Lung (tissue), 12 donors: ENCODE data around the gene POU6F2. TPM values are rescaled to one million over a fixed set of nuclear protein-coding genes. Genes with fewer than 3 reads are reported as not detected.

ENCODE experiments used
- ATAC-seq: fragments of 200-7000 bp; cut with Tn5 transposase; one replicate; pipeline ENCODE4 v1.9.1; 2020; ENCODE audit warnings: moderate number of reproducible peaks; ENCODE audit not compliant: insufficient read depth, low FRiP score
- DNase-seq, 3 donors: peaks; one replicate each; pipeline ENCODE4 v3.0.0-alpha.2; 2013 to 2017
- H3K27ac ChIP-seq, 2 donors: one replicate each; pipeline ENCODE4 v1.5.1; 2013; ENCODE audit warnings: mild to moderate bottlenecking in 2 of 2, moderate library complexity in 2 of 2, control low read depth in 1 of 2, inconsistent platforms in 1 of 2, low read depth in 1 of 2, low read length in 1 of 2
- H3K27me3 ChIP-seq, 3 donors: one replicate each; pipeline ENCODE4 v1.5.1; 2013; ENCODE audit warnings: low read length in 2 of 3; ENCODE audit not compliant: control insufficient read depth in 3 of 3, insufficient read depth in 3 of 3
- H3K36me3 ChIP-seq, 4 donors: one replicate each; pipeline ENCODE4 v1.5.1; 2013; ENCODE audit warnings: low read length in 4 of 4, mild to moderate bottlenecking in 1 of 4, moderate library complexity in 1 of 4; ENCODE audit not compliant: control insufficient read depth in 4 of 4, insufficient read depth in 4 of 4
- H3K4me1 ChIP-seq, 5 donors: one replicate each; pipeline ENCODE4 v1.5.1; 2013; ENCODE audit warnings: low read length in 5 of 5, mild to moderate bottlenecking in 2 of 5, moderate library complexity in 1 of 5; ENCODE audit not compliant: control insufficient read depth in 5 of 5, insufficient read depth in 5 of 5
- H3K4me3 ChIP-seq: one replicate; pipeline ENCODE4 v1.5.1; 2013; ENCODE audit warnings: mild to moderate bottlenecking, control low read depth, moderate library complexity
- H3K9ac ChIP-seq, 2 donors: one replicate each; pipeline ENCODE4 v1.5.1; 2013; ENCODE audit warnings: low read length in 2 of 2, control low read depth in 1 of 2; ENCODE audit not compliant: insufficient read depth in 1 of 2
- H3K9me3 ChIP-seq, 4 donors: one replicate each; pipeline ENCODE4 v1.5.1; 2013; ENCODE audit warnings: low read length in 3 of 4, mild to moderate bottlenecking in 1 of 4, moderate library complexity in 1 of 4; ENCODE audit not compliant: control insufficient read depth in 4 of 4, insufficient read depth in 3 of 4
- CTCF ChIP-seq: IDR thresholded peaks from 2 replicates; pipeline ENCODE4 v1.5.1; 2012; ENCODE audit warnings: mild to moderate bottlenecking; ENCODE audit errors: control extremely low read depth, extremely low read depth
- WGBS, 2 donors: extraction: QIAGEN DNeasy Blood & Tissue Kit; methylation state at CpG; one replicate each; pipeline ENCODE4 v1.1.7; 2013; 5-methylcytosine and 5-hydroxymethylcytosine counted together
- polyA plus RNA-seq, 2 donors: library from polyadenylated mRNA; stranded (reverse); fragments of 200-250 nt; gene quantifications; one replicate each; pipeline ENCODE4 v1.2.1, GENCODE V29; 2013
- total RNA-seq, 2 donors: library from RNA; depleted of rRNA in 1 of 2; stranded (reverse); fragments of >200 nt in 1 of 2; gene quantifications; one replicate each; pipeline ENCODE4 v1.2.1, GENCODE V29; 2014 to 2021
- donor health status: control.
- donor health status: control.
- donor health status: Bipolar disorder and iron deficiency.
- donor health status: healthy.
- donor health status: DM: yes; HTN: yes; CAD: no.

Gene POU6F2
- total and polyA plus RNA-seq, 4 donors = 0.08 to 0.18 TPM; not detected in 2

DNA sequence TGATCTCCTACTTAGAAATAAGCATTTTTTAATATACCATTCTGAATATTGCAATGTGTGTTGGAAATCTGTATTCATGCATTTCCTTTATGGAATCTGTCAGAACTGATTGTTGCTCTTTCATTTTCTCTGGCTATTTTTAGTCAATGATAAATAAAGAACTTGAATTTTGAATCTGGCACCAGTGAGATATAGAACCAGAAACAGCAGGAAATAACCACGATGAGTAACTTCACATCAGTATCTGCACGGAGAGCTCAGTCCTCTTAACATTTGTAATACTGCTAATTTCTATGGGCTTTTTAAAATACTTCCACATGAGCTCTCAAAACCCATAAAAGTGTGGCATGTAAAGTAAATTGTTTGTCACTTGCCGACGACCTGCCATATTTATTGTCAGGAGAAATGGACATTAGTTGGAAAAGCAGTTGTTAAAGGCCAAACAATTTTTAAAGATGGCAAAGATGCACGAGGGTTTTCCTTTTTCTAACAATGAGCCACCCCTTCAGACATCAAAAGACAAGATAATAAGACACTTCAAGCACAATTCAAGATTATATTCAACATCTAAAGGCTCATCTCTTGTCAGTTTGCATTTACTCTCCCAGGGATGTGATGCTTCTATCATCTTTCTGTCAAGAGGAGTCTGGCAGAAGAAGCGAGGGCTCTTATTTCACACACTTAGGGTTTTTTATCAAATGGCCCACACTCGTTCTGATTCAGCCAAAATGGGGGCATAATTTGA lies 118.3 kb downstream of the POU6F2 start:
- ATAC-seq (no peak), DNase-seq (no peak)
- H3K27ac ChIP-seq = no peak overlapping the region
- no peak overlapping the region for H3K4me3 ChIP-seq
- no peaks in the 10 kb centered on the region for H3K27me3 ChIP-seq
- WGBS, 2 donors = 65 to 70% methylated on average over 7 of the region's 7 CpGs
- no peaks in the 10 kb centered on the region for H3K4me1 ChIP-seq
- no peaks in the 10 kb centered on the region for H3K36me3 ChIP-seq
- H3K9me3 ChIP-seq = no peaks in the 10 kb centered on the region
- H3K9ac ChIP-seq = no peak overlapping the region
- TF ChIP-seq CTCF = no peak

DNA sequence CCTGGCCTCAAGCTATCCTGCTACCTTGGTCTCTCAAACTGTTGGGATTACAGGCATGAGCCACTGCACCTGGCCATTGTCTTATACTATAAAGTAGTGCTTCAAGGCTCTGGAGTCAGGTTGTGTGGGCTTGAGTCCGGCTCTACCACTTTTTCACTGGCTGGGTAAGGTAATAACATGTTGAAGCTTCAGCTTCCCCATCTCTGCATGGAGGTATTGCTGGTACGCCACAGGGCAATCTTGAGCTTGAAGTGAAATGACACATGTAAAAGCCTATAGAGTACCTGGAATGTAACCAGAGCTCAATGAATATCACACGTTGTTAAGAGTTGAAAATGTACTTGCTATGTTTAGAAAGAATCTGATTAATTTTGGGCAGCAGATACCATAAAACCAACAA lies 120.8 kb downstream of the POU6F2 start:
- Histone ChIP-seq H3K4me3 (no peak overlapping the region), H3K4me1 (no peaks in the 10 kb centered on the region), H3K27me3 (no peaks in the 10 kb centered on the region), H3K9ac (no peak overlapping the region), H3K27ac (no peak overlapping the region), H3K36me3 (no peaks in the 10 kb centered on the region), H3K9me3 (no peaks in the 10 kb centered on the region)
- ATAC-seq = no peak
- DNase-seq = no peak
- WGBS, 2 donors = 88 to 90% methylated on average over 3 of the region's 3 CpGs
- no peak for TF ChIP-seq CTCF

GRCh38 chr7:39099146-39099545 lies 121.4 kb downstream of the POU6F2 start:
- DNase-seq = no peak
- 86 to 88% methylated on average over 3 of the region's 3 CpGs for WGBS, 2 donors
- Histone ChIP-seq H3K27me3 (no peaks in the 10 kb centered on the region), H3K9ac (no peak overlapping the region), H3K36me3 (no peaks in the 10 kb centered on the region), H3K4me1 (no peaks in the 10 kb centered on the region), H3K9me3 (no peaks in the 10 kb centered on the region), H3K27ac (no peak overlapping the region), H3K4me3 (no peak overlapping the region)
- TF ChIP-seq CTCF = no peak
- no peak for ATAC-seq

- Histone ChIP-seq H3K4me1 (no peaks in the 10 kb centered on the region), H3K36me3 (no peaks in the 10 kb centered on the region), H3K27ac (no peak overlapping the region), H3K9me3 (no peaks in the 10 kb centered on the region), H3K4me3 (no peak overlapping the region), H3K27me3 (no peaks in the 10 kb centered on the region), H3K9ac (no peak overlapping the region)
- DNase-seq = no peak
- WGBS, 2 donors = 95% methylated on average over 2 of the region's 2 CpGs
- TF ChIP-seq CTCF = no peak
- ATAC-seq = no peak
Observed at GRCh38 chr7:39100270-39100669, 122.6 kb downstream of the POU6F2 start.
